Fibroblast of lung (primary cell): ENCODE results near the gene CDC23. TPM values are rescaled to one million over a fixed set of nuclear protein-coding genes. Genes with fewer than 3 reads are reported as not detected.

Source experiments
- DNase-seq, 2 donors: peaks; one replicate each; pipeline versions ENCODE4 v3.0.0 to v3.0.0-alpha.2; 2010; ENCODE audit warnings: low read depth in 2 of 2
- H2AFZ ChIP-seq: 2 replicates; pipeline ENCODE4 v1.5.1; 2012; ENCODE audit warnings: low read length, control low read depth, inconsistent platforms
- H3K27ac ChIP-seq: 2 replicates; pipeline ENCODE4 v1.5.1; 2011; ENCODE audit warnings: low read length, control low read depth; ENCODE audit not compliant: insufficient read depth
- H3K27me3 ChIP-seq: 2 replicates; pipeline ENCODE4 v1.5.1; 2011; ENCODE audit warnings: mild to moderate bottlenecking, low read length; ENCODE audit not compliant: control insufficient read depth, insufficient read depth
- H3K36me3 ChIP-seq: 2 replicates; pipeline ENCODE4 v1.5.1; 2011; ENCODE audit warnings: low read length; ENCODE audit not compliant: control insufficient read depth, insufficient read depth
- H3K4me1 ChIP-seq: 2 replicates; pipeline ENCODE4 v1.5.1; 2011; ENCODE audit warnings: low read length; ENCODE audit not compliant: control insufficient read depth, insufficient read depth; ENCODE audit errors: extremely low read depth
- H3K4me2 ChIP-seq: 2 replicates; pipeline ENCODE4 v1.5.1; 2011; ENCODE audit warnings: low read length, control low read depth; ENCODE audit not compliant: insufficient read depth; ENCODE audit errors: extremely low read depth
- H3K4me3 ChIP-seq, 4 experiments: fragments of 200-600 bp in 1 of 4; sonication (generic) in 1 of 4; replicated peaks in 1 of 4; 2 replicates each; pipeline ENCODE4 v1.5.1; 2011 to 2016; ENCODE audit warnings: low read length in 4 of 4, low read depth in 3 of 4, mild to moderate bottlenecking in 3 of 4, control low read depth in 2 of 4, inconsistent platforms in 1 of 4, mixed read lengths in 1 of 4; ENCODE audit not compliant: insufficient read depth in 1 of 4; ENCODE audit errors: control extremely low read depth in 1 of 4
- H3K79me2 ChIP-seq: 2 replicates; pipeline ENCODE4 v1.5.1; 2012; ENCODE audit warnings: mild to moderate bottlenecking, low read length, inconsistent platforms; ENCODE audit not compliant: control insufficient read depth, insufficient read depth
- H3K9ac ChIP-seq: 2 replicates; pipeline ENCODE4 v1.5.1; 2011; ENCODE audit warnings: mild to moderate bottlenecking, low read length, control low read depth; ENCODE audit not compliant: insufficient read depth
- H3K9me3 ChIP-seq: 2 replicates; pipeline ENCODE4 v1.5.1; 2012; ENCODE audit warnings: low read depth, low read length; ENCODE audit not compliant: control insufficient read depth, insufficient read depth
- H4K20me1 ChIP-seq: 2 replicates; pipeline ENCODE4 v1.5.1; 2011; ENCODE audit warnings: low read length; ENCODE audit not compliant: control insufficient read depth, insufficient read depth; ENCODE audit errors: extremely low read depth
- EZH2 ChIP-seq: IDR thresholded peaks from 2 replicates; pipeline ENCODE4 v1.5.1; 2012; ENCODE audit warnings: low read length, control low read depth, mild to moderate bottlenecking; ENCODE audit errors: missing control alignments
- polyA plus RNA-seq, 2 donors: library from polyadenylated mRNA; depleted of rRNA in 1 of 2; stranded (reverse) in 1 of 2; unstranded in 1 of 2; fragments of >200 nt; gene quantifications; 2 replicates each; pipeline ENCODE4 v1.2.1, GENCODE V29; 2011 to 2012; ENCODE audit warnings: missing spikeins in 1 of 2
- total RNA-seq: library from RNA; depleted of rRNA; stranded (reverse); fragments of >200 nt; gene quantifications from 2 replicates; pipeline ENCODE4 v1.2.1, GENCODE V29; 2014
- TF ChIP-seq, protein P1 (sequence below), 2 donors: IDR thresholded peaks in 1 of 2; conservative IDR thresholded peaks in 1 of 2; 1 replicate in 1 of 2; 2 replicates in 1 of 2; pipeline ENCODE4 v1.5.1; 2011 to 2012; ENCODE audit warnings: low read length in 2 of 2, control low read depth in 1 of 2, inconsistent platforms in 1 of 2, low read depth in 1 of 2, mild to moderate bottlenecking in 1 of 2

Gene CDC23
- total and polyA plus RNA-seq, 2 donors (not counting 1 experiment from before 2014, with no cell fraction given), result 26.8 to 31.8 TPM

DNA sequence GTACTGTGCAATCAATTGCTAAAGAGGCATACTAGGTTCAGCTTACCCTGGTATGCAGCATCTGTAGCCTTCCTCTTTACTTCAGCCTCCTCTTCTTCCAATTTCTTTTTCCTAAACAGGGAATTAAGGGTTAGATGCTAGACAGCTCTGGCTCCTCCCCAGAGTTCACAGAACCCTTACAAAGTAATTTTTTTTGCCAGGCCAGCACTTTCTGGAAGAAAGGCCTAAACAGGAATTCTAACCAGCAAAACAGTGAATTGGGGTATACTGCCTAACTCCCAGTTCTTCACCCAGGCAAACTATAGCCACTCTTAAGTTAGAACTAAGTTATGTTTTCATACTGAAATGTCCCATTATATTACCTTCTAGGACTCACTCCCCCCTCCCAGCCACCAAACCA, 42.8 kb downstream of the CDC23 start:
- Histone ChIP-seq H3K27me3 (no peaks in the 10 kb centered on the region), H3K9me3 (no peaks in the 10 kb centered on the region), H3K4me1 (no peaks in the 10 kb centered on the region), H4K20me1 (no peaks in the 10 kb centered on the region), H3K27ac (no peak overlapping the region), H2AFZ (no peak overlapping the region), H3K36me3 (peaks cover 17% of the 10 kb centered on the region), H3K4me3 (no peak overlapping the region), H3K79me2 (peaks cover 7% of the 10 kb centered on the region), H3K9ac (no peak overlapping the region), H3K4me2 (no peak overlapping the region)
- TF ChIP-seq, protein P1, sequence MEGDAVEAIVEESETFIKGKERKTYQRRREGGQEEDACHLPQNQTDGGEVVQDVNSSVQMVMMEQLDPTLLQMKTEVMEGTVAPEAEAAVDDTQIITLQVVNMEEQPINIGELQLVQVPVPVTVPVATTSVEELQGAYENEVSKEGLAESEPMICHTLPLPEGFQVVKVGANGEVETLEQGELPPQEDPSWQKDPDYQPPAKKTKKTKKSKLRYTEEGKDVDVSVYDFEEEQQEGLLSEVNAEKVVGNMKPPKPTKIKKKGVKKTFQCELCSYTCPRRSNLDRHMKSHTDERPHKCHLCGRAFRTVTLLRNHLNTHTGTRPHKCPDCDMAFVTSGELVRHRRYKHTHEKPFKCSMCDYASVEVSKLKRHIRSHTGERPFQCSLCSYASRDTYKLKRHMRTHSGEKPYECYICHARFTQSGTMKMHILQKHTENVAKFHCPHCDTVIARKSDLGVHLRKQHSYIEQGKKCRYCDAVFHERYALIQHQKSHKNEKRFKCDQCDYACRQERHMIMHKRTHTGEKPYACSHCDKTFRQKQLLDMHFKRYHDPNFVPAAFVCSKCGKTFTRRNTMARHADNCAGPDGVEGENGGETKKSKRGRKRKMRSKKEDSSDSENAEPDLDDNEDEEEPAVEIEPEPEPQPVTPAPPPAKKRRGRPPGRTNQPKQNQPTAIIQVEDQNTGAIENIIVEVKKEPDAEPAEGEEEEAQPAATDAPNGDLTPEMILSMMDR (conservative IDR thresholded peaks at IDR 0.05 in 1 of 2, IDR thresholded peaks at IDR 0.05 in 1 of 2; ENCODE audit: low read depth in 1 of 2, low read length in 2 of 2), result no peak
- TF ChIP-seq EZH2, result no peak
- no peak for DNase-seq

DNA sequence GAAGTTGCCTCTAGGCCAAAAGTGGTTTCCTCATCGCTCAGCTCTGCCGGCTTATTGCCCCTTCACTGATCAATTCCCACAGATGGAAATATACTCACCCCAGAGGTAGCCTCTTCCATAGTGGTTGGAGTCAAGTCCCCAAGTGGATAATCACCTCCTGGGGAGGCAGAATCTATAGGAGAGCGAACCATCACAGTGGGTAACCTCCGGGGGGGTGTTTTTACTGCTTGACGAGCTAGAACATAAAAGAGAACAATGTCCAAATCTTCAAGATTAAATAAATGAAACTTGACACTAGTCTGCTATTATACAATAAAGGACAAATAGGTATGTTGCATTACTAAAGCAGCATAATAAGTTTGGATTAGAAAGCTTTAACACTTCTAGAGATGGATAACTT, 44.0 kb downstream of the CDC23 start:
- Histone ChIP-seq H3K4me1 (no peaks in the 10 kb centered on the region), H3K27me3 (no peaks in the 10 kb centered on the region), H4K20me1 (no peaks in the 10 kb centered on the region), H3K9me3 (no peaks in the 10 kb centered on the region), H2AFZ (no peak overlapping the region), H3K4me3 (no peak overlapping the region), H3K4me2 (no peak overlapping the region), H3K27ac (no peak overlapping the region), H3K9ac (no peak overlapping the region), H3K36me3 (peaks cover 21% of the 10 kb centered on the region), H3K79me2 (peaks cover 3% of the 10 kb centered on the region)
- TF ChIP-seq EZH2, result no peak
- TF ChIP-seq, protein P1 (conservative IDR thresholded peaks at IDR 0.05 in 1 of 2, IDR thresholded peaks at IDR 0.05 in 1 of 2; ENCODE audit: low read depth in 1 of 2, low read length in 2 of 2), result no peak
- no peak for DNase-seq

DNA sequence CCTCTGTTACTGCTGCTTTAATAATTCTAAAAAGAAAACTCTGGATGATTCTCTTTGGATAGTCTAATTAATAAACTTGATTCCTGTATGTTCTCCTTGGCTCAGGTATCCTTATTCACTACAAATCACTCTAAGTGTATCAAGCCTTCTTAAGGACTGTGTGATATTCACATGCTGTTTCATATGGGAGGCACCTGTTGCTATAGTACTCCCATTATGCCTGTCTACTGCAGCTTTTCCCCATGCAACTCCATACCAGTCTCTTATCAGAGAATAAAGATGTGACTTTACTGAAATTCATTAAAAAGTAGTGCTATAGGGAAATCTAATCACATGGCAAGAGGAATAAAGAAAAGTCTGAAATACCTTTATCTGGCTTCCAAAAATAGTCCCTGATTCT, 49.4 kb downstream of the CDC23 start:
- no peak overlapping the region for H3K4me2 ChIP-seq
- H3K9me3 ChIP-seq, result no peaks in the 10 kb centered on the region
- no peaks in the 10 kb centered on the region for H3K79me2 ChIP-seq
- no peak overlapping the region for H3K27ac ChIP-seq
- H3K9ac ChIP-seq, result no peak overlapping the region
- no peak overlapping the region for H3K4me3 ChIP-seq
- H2AFZ ChIP-seq, result no peak overlapping the region
- peaks cover 33% of the 10 kb centered on the region for H3K36me3 ChIP-seq
- no peak for DNase-seq
- H3K27me3 ChIP-seq, result no peaks in the 10 kb centered on the region
- TF ChIP-seq EZH2, result no peak
- TF ChIP-seq, protein P1 (conservative IDR thresholded peaks at IDR 0.05 in 1 of 2, IDR thresholded peaks at IDR 0.05 in 1 of 2; ENCODE audit: low read depth in 1 of 2, low read length in 2 of 2), result no peak
- no peaks in the 10 kb centered on the region for H4K20me1 ChIP-seq
- H3K4me1 ChIP-seq, result no peaks in the 10 kb centered on the region
